Stimulated activated CD4-positive, alpha-beta T cell treated with anti-CD3 and anti-CD28 coated beads, Interleukin-12 subunit alpha, Interleukin-12 subunit beta, amount 100 ng/mL, for 4 hours (primary cell): Measurements from ENCODE around the gene PLXNC1.

Source experiments
- DNase-seq: peaks from one replicate; pipeline ENCODE4 v3.0.0-alpha.2; 2020

Gene PLXNC1

GRCh38 chr12:94183708-94184379 is 35.5 kb downstream of the PLXNC1 start:
- DNase-seq = no peak

DNA sequence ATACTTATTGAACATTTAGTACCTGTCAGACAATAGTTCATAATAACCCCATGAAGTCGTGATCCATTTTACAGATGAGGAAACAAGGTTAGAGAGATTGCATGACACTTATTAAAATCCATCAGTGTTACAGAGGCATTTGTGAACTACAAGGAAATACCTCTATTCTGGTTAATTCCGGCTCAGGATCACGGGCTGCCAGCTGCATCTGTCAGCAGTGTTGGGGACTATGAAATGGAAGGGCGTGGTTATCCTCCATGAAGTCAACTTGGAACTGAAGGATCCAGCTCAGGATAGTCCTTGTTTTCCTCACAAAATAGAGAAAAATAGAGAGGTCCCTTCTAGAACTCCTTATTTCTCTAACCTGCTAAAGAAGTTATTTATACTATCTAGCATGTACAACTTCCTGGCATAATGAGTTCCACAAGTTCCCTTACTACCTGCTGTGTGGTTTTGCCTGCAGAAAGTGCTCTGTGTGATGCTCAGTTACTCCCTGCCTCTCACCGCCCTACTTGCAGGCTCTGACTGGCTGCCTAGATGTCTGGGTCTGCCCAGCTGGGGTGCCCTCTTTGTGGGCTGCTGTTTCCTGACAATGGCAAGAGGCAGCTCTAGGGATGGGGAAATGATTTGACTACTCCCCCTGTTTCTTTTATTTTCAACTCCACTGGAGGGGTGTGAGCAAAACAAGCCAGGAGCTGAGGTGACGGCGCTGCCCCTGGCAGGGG is 36.8 kb downstream of the PLXNC1 start:
- no peak for DNase-seq

DNA sequence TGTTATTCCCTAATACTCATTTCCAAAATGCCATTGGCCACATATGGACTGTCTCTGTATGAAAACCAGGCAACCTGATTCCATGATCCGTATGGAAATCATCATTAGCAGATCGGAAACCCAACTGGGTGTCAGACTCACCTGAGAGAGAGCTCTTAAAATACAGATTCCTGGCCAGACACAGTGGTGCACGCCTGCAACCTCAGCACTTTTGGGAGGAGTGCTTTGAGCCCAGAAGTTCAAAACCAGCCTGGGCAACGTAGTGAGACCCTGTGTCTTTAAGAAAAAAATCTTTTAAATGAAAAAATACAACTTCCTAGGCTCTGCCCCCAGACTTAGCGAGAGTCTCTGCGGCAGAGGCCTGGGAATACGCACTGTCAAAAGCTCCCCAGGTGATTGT is 37.4 kb downstream of the PLXNC1 start:
- no peak for DNase-seq

- DNase-seq = no peak
These were observed 38.2 kb downstream of the PLXNC1 start for GRCh38 chr12:94186278-94187241.

- no peak for DNase-seq
These were observed 39.0 kb downstream of the PLXNC1 start for GRCh38 chr12:94187361-94187760.

GRCh38 chr12:94190623-94191022 is 42.2 kb downstream of the PLXNC1 start:
- DNase-seq = no peak

DNA sequence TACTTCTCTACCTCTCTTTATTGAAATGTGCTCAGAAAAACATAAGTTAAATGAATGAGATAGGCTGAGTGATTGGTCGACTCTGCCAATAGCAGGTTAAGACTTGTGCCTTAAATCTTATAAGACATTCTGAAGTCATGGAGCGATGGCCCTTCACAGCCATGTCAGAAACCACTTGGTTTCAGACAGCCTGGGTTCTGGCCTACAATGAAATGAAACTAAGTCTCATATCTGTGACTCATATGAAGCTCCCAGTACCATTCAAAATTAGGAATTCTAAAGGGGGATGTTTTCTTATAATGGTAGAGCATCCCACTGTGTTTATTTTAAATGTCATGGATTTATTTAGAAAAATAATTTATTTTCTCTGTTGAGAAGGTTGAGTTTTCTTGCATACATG is 42.6 kb downstream of the PLXNC1 start:
- DNase-seq = no peak

- DNase-seq = no peak
These were observed 43.4 kb downstream of the PLXNC1 start for GRCh38 chr12:94191811-94192210.

DNA sequence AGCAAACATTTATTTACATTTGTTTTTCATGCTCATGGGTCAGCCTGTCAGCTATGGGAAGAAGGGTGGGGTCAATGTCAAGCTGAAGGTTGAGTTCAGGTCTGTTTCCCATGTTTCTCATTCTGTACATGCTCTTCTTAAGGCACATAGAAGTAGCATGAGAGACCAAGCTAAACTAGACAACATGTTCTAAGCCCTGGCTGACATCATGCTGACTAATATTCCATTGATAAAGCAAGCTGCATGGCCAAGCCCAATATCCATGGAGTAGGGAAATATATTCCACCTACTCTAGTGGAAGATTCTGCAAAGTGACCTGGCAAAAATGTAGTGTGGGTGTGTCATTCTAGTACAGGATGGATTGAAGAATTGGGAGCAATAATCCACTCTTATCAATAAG is 44.1 kb downstream of the PLXNC1 start:
- DNase-seq = no peak

DNA sequence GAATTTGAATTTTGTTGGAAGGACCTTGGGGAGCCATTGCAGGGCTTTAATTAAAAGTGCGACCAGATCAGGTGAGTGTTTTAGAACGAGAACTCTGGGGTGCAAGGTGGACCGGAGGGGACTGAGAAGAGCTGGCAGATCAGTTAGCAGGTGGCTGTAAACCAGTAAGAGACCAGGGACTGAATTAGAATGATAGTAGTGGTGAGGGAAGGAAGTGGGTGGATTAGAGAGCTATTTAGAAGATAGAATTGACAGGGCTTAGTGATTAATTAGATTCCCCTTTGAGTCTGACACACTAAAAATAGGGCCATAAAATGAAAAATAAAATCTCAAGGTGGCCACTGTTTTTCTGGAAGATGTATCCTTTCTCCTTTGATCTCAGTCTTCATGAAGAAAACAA is 44.8 kb downstream of the PLXNC1 start:
- DNase-seq = no peak

DNA sequence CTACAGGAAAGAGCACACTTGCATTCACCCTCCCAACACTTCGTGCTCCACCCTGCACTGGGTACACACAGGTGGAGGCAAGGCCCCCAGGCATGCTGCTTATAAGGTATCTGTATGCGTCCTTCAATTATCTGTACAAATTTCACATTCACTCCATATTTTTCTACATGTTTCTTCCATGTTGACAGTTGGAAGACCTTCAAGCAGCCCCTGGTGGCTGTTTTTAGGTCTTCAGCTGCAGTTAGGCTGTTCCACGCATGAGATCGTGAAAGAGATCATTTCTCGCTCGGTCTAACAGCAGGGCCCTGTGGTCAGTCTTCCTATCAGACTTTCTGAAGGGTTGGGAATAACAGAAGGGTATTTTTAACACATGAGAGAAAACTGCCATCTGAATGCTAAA is 47.1 kb downstream of the PLXNC1 start:
- DNase-seq = no peak

GRCh38 chr12:94198469-94198868 is 50.1 kb downstream of the PLXNC1 start:
- DNase-seq = no peak

- no peak for DNase-seq
These were observed 50.5 kb downstream of the PLXNC1 start for GRCh38 chr12:94198872-94199271.

DNA sequence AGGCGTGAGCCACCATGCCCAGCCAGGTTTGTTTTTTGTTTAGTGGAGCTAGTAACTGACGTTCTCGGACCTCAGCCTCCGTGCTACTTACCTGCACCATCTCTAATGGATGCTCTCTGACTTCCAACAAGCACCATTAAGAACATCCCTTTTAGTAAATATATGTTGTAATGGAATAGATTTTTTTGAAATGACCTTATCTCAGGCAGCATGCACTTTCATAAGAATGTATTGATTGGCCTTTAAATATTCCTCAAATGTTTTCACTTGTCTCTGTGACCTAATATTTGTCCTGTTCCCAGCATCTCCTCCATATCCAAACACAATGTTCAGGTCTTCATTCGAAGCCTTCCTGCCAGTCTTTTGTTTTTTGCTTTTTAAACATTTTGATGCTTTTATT is 51.7 kb downstream of the PLXNC1 start:
- no peak for DNase-seq

- DNase-seq = no peak
These were observed 52.3 kb downstream of the PLXNC1 start for GRCh38 chr12:94200695-94201094.

DNA sequence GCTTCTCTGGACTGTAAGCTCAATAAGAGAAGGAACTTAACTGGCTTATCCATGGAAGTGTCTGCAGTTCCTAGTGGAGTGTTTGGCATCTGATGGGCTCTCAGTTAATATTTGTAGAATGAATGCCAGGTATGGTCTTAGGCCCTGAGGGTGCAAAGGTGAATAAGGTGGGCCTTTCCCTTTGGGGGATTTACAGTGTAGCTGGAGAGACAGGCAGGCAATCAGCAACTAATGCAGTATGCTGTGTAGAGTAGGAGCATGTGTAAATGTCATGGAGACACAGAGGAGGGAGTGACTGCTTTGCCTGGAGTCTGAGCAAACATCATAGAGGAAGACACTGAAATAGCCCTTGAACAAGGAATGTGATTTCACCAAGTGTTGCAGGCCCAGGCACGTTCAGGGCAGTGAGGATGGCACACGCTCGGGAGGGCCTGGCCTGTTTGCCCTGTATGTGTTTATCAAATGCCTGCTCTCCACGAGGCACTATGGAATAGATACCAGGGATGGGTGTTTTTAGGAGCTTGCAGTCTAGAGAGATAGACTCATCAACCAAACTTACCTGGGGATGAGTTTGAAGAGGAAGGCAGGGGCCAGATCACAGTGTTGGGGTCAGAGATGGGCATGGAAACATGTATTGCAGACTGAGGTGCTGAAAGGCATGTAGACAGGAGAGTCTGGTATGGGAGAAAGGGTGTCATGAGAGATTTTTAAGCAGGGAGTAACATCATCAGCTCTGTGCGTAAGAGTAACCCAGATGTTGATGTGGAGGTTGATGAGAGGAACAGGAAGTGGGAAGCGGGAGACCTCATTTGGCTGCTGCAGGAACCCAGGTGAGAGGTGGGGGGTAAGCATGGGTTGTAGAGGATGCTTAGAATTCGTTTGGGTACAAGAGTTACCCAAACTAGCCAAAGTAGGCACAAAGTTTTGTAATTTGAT is 54.1 kb downstream of the PLXNC1 start:
- no peak for DNase-seq

DNA sequence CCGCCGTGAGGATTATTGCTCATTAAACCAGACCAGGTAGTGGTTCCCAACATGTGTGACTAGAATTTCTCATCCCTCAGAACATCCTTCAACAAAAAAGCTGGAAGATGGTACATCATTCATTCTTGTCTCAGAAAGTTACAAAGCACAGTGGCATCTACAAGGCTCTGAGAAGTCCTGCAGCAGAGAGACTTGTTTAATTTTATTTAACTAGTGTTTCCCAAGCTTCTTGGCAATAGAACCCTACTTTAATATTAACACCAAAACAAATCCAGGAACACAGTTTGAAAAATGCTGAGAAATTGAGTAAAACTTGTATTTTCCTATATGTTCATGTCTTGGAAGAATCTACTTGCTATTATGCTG is 54.8 kb downstream of the PLXNC1 start:
- DNase-seq = no peak

GRCh38 chr12:94203796-94204195 is 55.4 kb downstream of the PLXNC1 start:
- no peak for DNase-seq

DNA sequence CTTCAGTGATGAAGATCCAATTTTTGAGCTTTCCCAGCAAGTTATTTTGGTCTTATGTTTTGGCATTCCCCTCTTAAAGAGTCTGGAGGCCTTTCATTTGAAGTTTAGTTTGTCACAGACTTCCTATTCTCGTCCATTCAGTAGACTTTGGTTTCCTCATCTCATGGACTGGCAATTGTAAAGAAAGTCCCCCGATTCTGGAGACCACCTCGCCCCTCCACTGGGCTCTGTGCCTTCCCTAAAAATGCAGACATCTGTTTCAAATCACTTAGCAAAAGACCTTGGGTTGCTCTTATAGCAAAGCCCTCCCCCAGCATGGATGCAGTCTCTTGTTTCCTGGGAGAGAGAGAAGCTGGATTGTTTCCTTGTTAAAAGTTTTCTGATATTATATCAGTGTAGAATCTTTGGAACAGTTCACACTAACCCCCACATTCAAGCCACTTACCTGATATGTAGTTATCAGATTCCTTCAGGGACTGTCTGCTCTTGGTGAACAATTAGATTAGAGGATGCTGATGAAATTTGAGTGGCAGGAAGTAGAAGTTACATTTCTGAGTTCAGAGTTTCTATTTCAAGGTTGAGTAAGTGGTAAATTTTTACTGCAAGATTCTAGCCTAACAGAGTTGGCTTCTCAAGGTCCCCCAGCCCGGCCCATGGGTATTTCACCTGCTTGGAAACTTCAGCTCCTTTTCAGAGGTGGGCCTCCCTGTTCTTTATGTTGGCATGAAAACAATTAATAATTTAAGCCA is 56.3 kb downstream of the PLXNC1 start:
- peak; percentile 9 for DNase-seq

GRCh38 chr12:94205822-94206221 is 57.4 kb downstream of the PLXNC1 start:
- no peak for DNase-seq

DNA sequence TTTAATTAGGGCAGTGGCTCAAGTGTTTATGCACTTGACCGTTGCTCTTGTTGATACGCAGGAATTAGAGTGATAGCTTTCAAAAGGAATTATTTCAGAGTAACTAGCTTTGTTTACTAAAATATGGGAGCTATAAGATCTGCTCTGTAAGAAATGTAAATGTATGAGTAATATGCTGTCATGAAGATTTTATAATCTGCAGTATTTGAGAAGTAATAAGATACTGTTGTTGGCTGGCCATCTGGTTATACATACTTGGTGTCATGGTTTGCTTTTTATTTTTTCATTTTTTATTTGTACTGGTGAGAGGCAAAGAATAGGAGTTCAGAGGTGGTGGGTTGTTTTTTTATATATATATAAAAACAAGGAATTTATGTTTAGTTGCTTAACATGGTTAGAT is 58.5 kb downstream of the PLXNC1 start:
- DNase-seq = no peak

- DNase-seq = no peak
These were observed 59.1 kb downstream of the PLXNC1 start for GRCh38 chr12:94207467-94207848.
